HepG2 (cell line): ENCODE measurements around the gene TMEM231. TPM values are rescaled to one million over a fixed set of nuclear protein-coding genes. Genes with fewer than 3 reads are reported as not detected.

Source experiments
- ATAC-seq: fragments of 200-7000 bp; cut with Tn5 transposase; 3 replicates; pipeline ENCODE4 v1.9.1; 2020; ENCODE audit warnings: mild to moderate bottlenecking, moderate library complexity
- BruUV-seq: library from RNA; stranded (reverse); fragments of 400-500 nt; replicated peaks from 2 replicates; lab custom pipeline; 2021; lab: Mats Ljungman, UMichigan
- CTCF ChIA-PET: fragments of 300-600 bp; formaldehyde crosslinking; extraction: SDS; loops from one replicate; lab custom pipeline; 2021; ENCODE audit warnings: low total read pairs, inconsistent platforms, low intra/inter-chr PET ratio; lab: Yijun Ruan, JAX
- POLR2A ChIA-PET: fragments of 350-600 bp; sonication (Branson Sonifier 250); formaldehyde crosslinking; loops from one replicate; lab custom pipeline; 2020; ENCODE audit warnings: antibody characterized with exemption, inconsistent platforms; lab: Yijun Ruan, JAX
- DNase-seq: peaks from one replicate; pipeline ENCODE4 v3.0.0-alpha.2; 2015; ENCODE audit warnings: low spot score
- FAIRE-seq: peaks from 3 replicates; lab custom pipeline; 2011; peaks lifted over from hg19 to GRCh38; lab: Jason Lieb, UNC
- H2AFZ ChIP-seq: one replicate; pipeline ENCODE4 v1.6.1; 2011; ENCODE audit warnings: low read length, inconsistent platforms
- H3K27ac ChIP-seq: fragments of 300-600 bp; 3 replicates; pipeline ENCODE4 v1.8.0; 2011; ENCODE audit warnings: mixed run types, mild to moderate bottlenecking, mixed read lengths, low read length, inconsistent platforms; ENCODE audit not compliant: insufficient read depth; ENCODE audit errors: extremely low read length
- H3K27me3 ChIP-seq, 2 experiments: fragments of 200-600 bp in 1 of 2; 2 replicates in 1 of 2; 3 replicates in 1 of 2; pipeline versions ENCODE4 v1.6.0 to v1.8.0; 2011; ENCODE audit warnings: low read length in 2 of 2, mild to moderate bottlenecking in 2 of 2, moderate library complexity in 2 of 2, inconsistent platforms in 1 of 2; ENCODE audit not compliant: insufficient read depth in 2 of 2, control insufficient read depth in 1 of 2
- H3K36me3 ChIP-seq, 2 experiments: fragments of 200-600 bp in 1 of 2; replicated peaks in 1 of 2; 2 replicates in 1 of 2; 3 replicates in 1 of 2; pipeline versions ENCODE4 v1.5.1 to v1.8.0; 2011; ENCODE audit warnings: low read length in 2 of 2, inconsistent platforms in 1 of 2; ENCODE audit not compliant: insufficient read depth in 2 of 2, control insufficient read depth in 1 of 2
- H3K4me1 ChIP-seq: 2 replicates; pipeline ENCODE4 v1.5.1; 2012; ENCODE audit warnings: low read length, inconsistent platforms; ENCODE audit not compliant: insufficient read depth
- H3K4me2 ChIP-seq: 2 replicates; pipeline ENCODE4 v1.6.0; 2011; ENCODE audit warnings: low read depth, low read length, inconsistent platforms
- H3K4me3 ChIP-seq, 3 experiments: fragments of 200-600 bp in 1 of 3; sonication (generic), shearing (Covaris generic) in 1 of 3; replicated peaks in 1 of 3; 2 replicates each; pipeline ENCODE4 v1.5.1; 2011 to 2016; ENCODE audit warnings: low read length in 3 of 3, inconsistent platforms in 2 of 3, low read depth in 2 of 3, mild to moderate bottlenecking in 2 of 3, control low read depth in 1 of 3, mixed read lengths in 1 of 3; ENCODE audit not compliant: insufficient read depth in 1 of 3
- H3K79me2 ChIP-seq: one replicate; pipeline ENCODE4 v1.6.1; 2011; ENCODE audit warnings: low read length, inconsistent platforms; ENCODE audit not compliant: insufficient read depth
- H3K9ac ChIP-seq: 2 replicates; pipeline ENCODE4 v1.6.0; 2011; ENCODE audit warnings: mild to moderate bottlenecking, low read depth, low read length, inconsistent platforms; ENCODE audit not compliant: insufficient read depth
- H3K9me3 ChIP-seq: 2 replicates; pipeline ENCODE4 v1.5.1; 2012; ENCODE audit warnings: mild to moderate bottlenecking, low read length
- H4K20me1 ChIP-seq: 2 replicates; pipeline ENCODE4 v1.6.0; 2011; ENCODE audit warnings: inconsistent platforms, mild to moderate bottlenecking, low read length, moderate library complexity; ENCODE audit not compliant: insufficient read depth
- ATAD3A ChIP-seq: sonication (generic); formaldehyde crosslinking; IDR thresholded peaks from 2 replicates; pipeline ENCODE4 v1.4.0; 2020; ENCODE audit warnings: missing genetic modification reagents
- MBNL3 ChIP-seq: fragments of 250-450 bp; sonication (Bioruptor Pico); conservative IDR thresholded peaks from 2 replicates; pipeline ENCODE4 v1.8.0; 2022; ENCODE audit warnings: mild to moderate bottlenecking, inconsistent platforms
- MTA1 ChIP-seq: sonication (generic); formaldehyde crosslinking; IDR thresholded peaks from 2 replicates; pipeline ENCODE4 v1.4.0; 2020; ENCODE audit warnings: missing genetic modification reagents, mild to moderate bottlenecking, borderline replicate concordance
- NR1H2 ChIP-seq: sonication (generic); formaldehyde crosslinking; IDR thresholded peaks from 2 replicates; pipeline ENCODE4 v1.8.1; 2022; ENCODE audit warnings: low read depth, missing genetic modification reagents, borderline replicate concordance
- RXRA ChIP-seq: sonication (generic); formaldehyde crosslinking; IDR thresholded peaks from 2 replicates; pipeline ENCODE4 v1.5.1; 2020; ENCODE audit warnings: missing genetic modification reagents
- TBL1XR1 ChIP-seq: fragments of 150-350 bp; IDR thresholded peaks from 2 replicates; pipeline ENCODE4 v1.6.1; 2014; ENCODE audit warnings: borderline replicate concordance, low read length; ENCODE audit not compliant: partially characterized antibody
- ZFP37 ChIP-seq: sonication (generic); formaldehyde crosslinking; IDR thresholded peaks from 2 replicates; pipeline ENCODE4 v1.4.0; 2020; ENCODE audit warnings: missing genetic modification reagents, borderline replicate concordance
- ZNF326 ChIP-seq: sonication (generic); formaldehyde crosslinking; IDR thresholded peaks from 2 replicates; pipeline ENCODE4 v1.4.0; 2020; ENCODE audit warnings: missing genetic modification reagents, borderline replicate concordance
- ZNF775 ChIP-seq: sonication (generic); formaldehyde crosslinking; IDR thresholded peaks from 2 replicates; pipeline ENCODE4 v1.4.0; 2020; ENCODE audit warnings: missing genetic modification reagents, mild to moderate bottlenecking, moderate library complexity, borderline replicate concordance
- WGBS: methylation state at CpG from one replicate; pipeline ENCODE4 v1.1.6; 2017; ENCODE audit warnings: low lambda C conversion rate; 5-methylcytosine and 5-hydroxymethylcytosine counted together
- in situ Hi-C: cut with HindIII; loops from 2 replicates; pipeline ENCODE4 v1.10.0; 2017; ENCODE audit warnings: low pct_unique_long_range_greater_than_20kb; ENCODE audit not compliant: extremely low pct_ligation_motif_present
- intact Hi-C: fragments of 100-400 bp; cut with micrococcal nuclease; formaldehyde crosslinking; loops from one replicate; pipeline ENCODE4 v1.10.0; 2022; ENCODE audit not compliant: unreplicated experiment
- polyA plus RNA-seq, 8 experiments: library from polyadenylated mRNA; depleted of rRNA in 3 of 8; stranded (reverse) in 7 of 8; unstranded in 1 of 8; fragments of >200 nt; fragmentation: Illumina TruSeq in 4 of 8; extraction: Trizol in 4 of 8; gene quantifications; 2 replicates each; pipeline versions ENCODE4 v1.2.1 to v1.2.3, GENCODE V29; 2011 to 2016; ENCODE audit warnings: low read depth in 4 of 8, missing spikeins in 1 of 8, mixed read lengths in 1 of 8; ENCODE audit not compliant: insufficient read depth in 1 of 8
- total RNA-seq, 5 experiments: library from RNA; depleted of rRNA; stranded (reverse); fragments of >200 nt; fragmentation: Illumina TruSeq; extraction: Trizol; gene quantifications; 2 replicates each; pipeline ENCODE4 v1.2.3, GENCODE V29; 2016; ENCODE audit warnings: low read depth in 1 of 5
- TF ChIP-seq, protein P1 (sequence below): sonication (generic); formaldehyde crosslinking; IDR thresholded peaks from 2 replicates; pipeline ENCODE4 v1.5.0; 2020; ENCODE audit warnings: mild to moderate bottlenecking, missing genetic modification reagents

TMEM231 gene
- total and polyA plus RNA-seq, 2 of the 13 experiments (the other 11 are each of a cell fraction or from before 2014, with no cell fraction given): 3.5 to 7.4 TPM

DNA sequence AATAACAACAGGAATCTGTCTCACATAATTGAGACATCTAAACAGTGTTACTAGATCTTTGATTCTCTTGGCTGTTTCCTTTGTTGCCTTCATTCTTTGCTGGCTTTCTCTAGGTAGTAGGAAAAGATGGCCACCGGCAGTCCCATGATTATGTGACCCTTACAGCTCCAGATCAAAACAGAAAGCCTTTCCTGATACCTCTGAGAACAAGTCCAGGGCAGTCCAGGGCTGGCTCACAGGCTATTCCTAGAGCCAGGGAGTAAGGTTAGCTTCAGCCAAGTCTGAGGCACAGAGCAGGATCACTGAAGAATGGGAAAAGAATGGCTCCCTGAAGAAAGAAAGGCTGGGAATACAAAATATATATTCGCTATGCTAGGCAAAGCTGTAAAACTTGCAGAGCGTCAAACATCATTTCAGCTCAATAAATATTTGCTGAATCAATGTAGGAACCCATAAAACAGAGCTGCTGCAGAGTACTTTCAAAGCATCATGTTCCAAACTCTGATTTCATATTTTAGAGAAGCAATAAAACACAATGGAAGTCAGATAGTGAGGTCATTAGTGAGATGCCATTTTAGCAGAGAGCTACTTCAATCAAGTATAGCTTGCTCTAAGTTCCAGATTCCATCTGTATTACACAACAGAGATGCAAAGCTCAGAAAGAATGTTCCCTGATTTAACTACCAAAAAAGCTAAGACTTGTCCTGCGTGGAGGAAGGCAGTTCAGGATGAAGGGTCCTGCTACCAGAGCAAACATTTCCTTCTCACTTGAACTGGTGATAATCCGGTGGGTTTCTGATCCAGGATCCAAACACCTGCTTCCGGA lies 43.6 kb upstream of the TMEM231 start:
- ChIA-PET POLR2A (no interaction called here), CTCF (no interaction called here)
- TF ChIP-seq NR1H2 (CRISPR knock-in tag) (no peak), RXRA (no peak), TBL1XR1 (no peak), ZNF326 (CRISPR knock-in tag) (no peak), ATAD3A (CRISPR knock-in tag) (no peak), MBNL3 (CRISPR knock-in tag) (no peak), ZNF775 (CRISPR knock-in tag) (no peak), ZFP37 (CRISPR knock-in tag) (no peak), MTA1 (no peak)
- TF ChIP-seq, protein P1, sequence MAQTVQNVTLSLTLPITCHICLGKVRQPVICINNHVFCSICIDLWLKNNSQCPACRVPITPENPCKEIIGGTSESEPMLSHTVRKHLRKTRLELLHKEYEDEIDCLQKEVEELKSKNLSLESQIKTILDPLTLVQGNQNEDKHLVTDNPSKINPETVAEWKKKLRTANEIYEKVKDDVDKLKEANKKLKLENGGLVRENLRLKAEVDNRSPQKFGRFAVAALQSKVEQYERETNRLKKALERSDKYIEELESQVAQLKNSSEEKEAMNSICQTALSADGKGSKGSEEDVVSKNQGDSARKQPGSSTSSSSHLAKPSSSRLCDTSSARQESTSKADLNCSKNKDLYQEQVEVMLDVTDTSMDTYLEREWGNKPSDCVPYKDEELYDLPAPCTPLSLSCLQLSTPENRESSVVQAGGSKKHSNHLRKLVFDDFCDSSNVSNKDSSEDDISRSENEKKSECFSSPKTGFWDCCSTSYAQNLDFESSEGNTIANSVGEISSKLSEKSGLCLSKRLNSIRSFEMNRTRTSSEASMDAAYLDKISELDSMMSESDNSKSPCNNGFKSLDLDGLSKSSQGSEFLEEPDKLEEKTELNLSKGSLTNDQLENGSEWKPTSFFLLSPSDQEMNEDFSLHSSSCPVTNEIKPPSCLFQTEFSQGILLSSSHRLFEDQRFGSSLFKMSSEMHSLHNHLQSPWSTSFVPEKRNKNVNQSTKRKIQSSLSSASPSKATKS: no peak
- intact Hi-C loops (no loop called here), in situ Hi-C loops (no loop called here)
- 99% methylated on average over 6 of the region's 6 CpGs for WGBS
- H4K20me1 ChIP-seq: no peaks in the 10 kb centered on the region
- no peak overlapping the region for H3K4me2 ChIP-seq
- H2AFZ ChIP-seq: no peak overlapping the region
- H3K9ac ChIP-seq: no peak overlapping the region
- H3K79me2 ChIP-seq: no peaks in the 10 kb centered on the region
- FAIRE-seq (no peak), DNase-seq (no peak), ATAC-seq (no peak)
- H3K4me1 ChIP-seq: peaks cover 4% of the 10 kb centered on the region
- TSS peak; percentile 30 for BruUV-seq
- no peak overlapping the region for H3K4me3 ChIP-seq
- no peak overlapping the region for H3K27ac ChIP-seq
- H3K9me3 ChIP-seq: no peaks in the 10 kb centered on the region
- H3K36me3 ChIP-seq: peaks cover 12 to 44% of the 10 kb centered on the region in 2 experiments
- no peaks in the 10 kb centered on the region for H3K27me3 ChIP-seq
